ELR (cell line): ENCODE data around the gene NTRK1.

Experiments
- DNase-seq: peaks from one replicate; pipeline ENCODE4 v3.0.0-alpha.2; 2015; ENCODE audit warnings: low read depth

The NTRK1 gene

GRCh38 chr1:156860628-156861423 lies at the start of gene NTRK1:
Gene NTRK1 (plus strand): TSS chr1:156860865. CDS start chr1:156860935, 70 bp downstream.
- DNase-seq = peak; percentile 61

- DNase-seq = no peak
These were observed 49.5 kb upstream of the NTRK1 start for GRCh38 chr1:156811168-156811567.

GRCh38 chr1:156812293-156812990 lies 48.2 kb upstream of the NTRK1 start:
- no peak for DNase-seq

GRCh38 chr1:156813298-156813697 lies 47.4 kb upstream of the NTRK1 start:
- no peak for DNase-seq

GRCh38 chr1:156813750-156814570 lies 46.7 kb upstream of the NTRK1 start:
- DNase-seq = peak; percentile 45

- peak; percentile 56 for DNase-seq
These were observed 45.9 kb upstream of the NTRK1 start for GRCh38 chr1:156814571-156815260.

GRCh38 chr1:156815307-156815826 lies 45.3 kb upstream of the NTRK1 start:
- peak; percentile 94 for DNase-seq

GRCh38 chr1:156815961-156816422 lies 44.7 kb upstream of the NTRK1 start:
- DNase-seq = no peak

GRCh38 chr1:156816561-156817328 lies 43.9 kb upstream of the NTRK1 start, which contains the start of gene SH2D2A:
Gene SH2D2A (minus strand): TSS chr1:156816848. CDS start chr1:156816708, 140 bp downstream.
- peak; percentile 75 for DNase-seq

- DNase-seq = peak; percentile 61
These were observed 38.9 kb upstream of the NTRK1 start for GRCh38 chr1:156821801-156822200.

- no peak for DNase-seq
These were observed 38.0 kb upstream of the NTRK1 start for GRCh38 chr1:156822680-156823079.

- DNase-seq = peak; percentile 60
These were observed 37.4 kb upstream of the NTRK1 start for GRCh38 chr1:156823210-156823790.

GRCh38 chr1:156826630-156827029 lies 34.0 kb upstream of the NTRK1 start:
- no peak for DNase-seq

GRCh38 chr1:156828400-156829124 lies 32.1 kb upstream of the NTRK1 start:
- no peak for DNase-seq

- DNase-seq = no peak
These were observed 28.2 kb upstream of the NTRK1 start for GRCh38 chr1:156832434-156832833.

- DNase-seq = no peak
These were observed 27.1 kb upstream of the NTRK1 start for GRCh38 chr1:156833603-156834002.

GRCh38 chr1:156834322-156834721 lies 26.3 kb upstream of the NTRK1 start:
- no peak for DNase-seq

- no peak for DNase-seq
These were observed 24.5 kb upstream of the NTRK1 start for GRCh38 chr1:156836041-156836654.

- DNase-seq = no peak
These were observed 23.8 kb upstream of the NTRK1 start for GRCh38 chr1:156836892-156837291.
